ENCODE measurements around the gene SMCR8.
"Not testable (repeated sequence)": the region's sequence is repeated elsewhere in the genome, so short reads cannot be mapped to it uniquely, and the experiment has no call there.

Gene SMCR8

GRCh38 chr17:18314731-18315561, at the start of gene SMCR8, which contains the start of gene TOP3A:
Gene SMCR8, plus strand, starts transcription at chr17:18315293. Its CDS starts 497 bp downstream, at chr17:18315790.
Gene TOP3A, minus strand, starts transcription at chr17:18314994. Its CDS starts 216 bp downstream, at chr17:18314778.
- peak; percentile 94 for DNase-seq (ENCODE audit: low spot score)

GRCh38 chr17:18267366-18267765, 47.7 kb upstream of the SMCR8 start:
- DNase-seq (ENCODE audit: low spot score), result no peak

- DNase-seq (ENCODE audit: low spot score), result no peak
Measured at GRCh38 chr17:18267927-18268711, 47.0 kb upstream of the SMCR8 start.

- no peak for DNase-seq (ENCODE audit: low spot score)
Measured at GRCh38 chr17:18270046-18270931, 44.8 kb upstream of the SMCR8 start.

- DNase-seq (ENCODE audit: low spot score), result no peak
Measured at GRCh38 chr17:18277076-18277475, 38.0 kb upstream of the SMCR8 start.

GRCh38 chr17:18278867-18279266, 36.2 kb upstream of the SMCR8 start:
- no peak for DNase-seq (ENCODE audit: low spot score)

- no peak for DNase-seq (ENCODE audit: low spot score)
Measured at GRCh38 chr17:18280249-18280648, 34.8 kb upstream of the SMCR8 start.

GRCh38 chr17:18280766-18281371, 34.2 kb upstream of the SMCR8 start:
- peak; percentile 45 for DNase-seq (ENCODE audit: low spot score)

GRCh38 chr17:18281788-18282187, 33.3 kb upstream of the SMCR8 start:
- no peak for DNase-seq (ENCODE audit: low spot score)

- no peak for DNase-seq (ENCODE audit: low spot score)
Measured at GRCh38 chr17:18285296-18285695, 29.8 kb upstream of the SMCR8 start.

- no peak for DNase-seq (ENCODE audit: low spot score)
Measured at GRCh38 chr17:18291718-18292540, 23.2 kb upstream of the SMCR8 start.

GRCh38 chr17:18298061-18298460, 17.0 kb upstream of the SMCR8 start:
- not testable (repeated sequence) for DNase-seq (ENCODE audit: low spot score)

GRCh38 chr17:18300725-18301480, 14.2 kb upstream of the SMCR8 start:
- no peak for DNase-seq (ENCODE audit: low spot score)

- DNase-seq (ENCODE audit: low spot score), result not testable (repeated sequence)
Measured at GRCh38 chr17:18303206-18303605, 11.9 kb upstream of the SMCR8 start.

GRCh38 chr17:18309202-18309601, 5.9 kb upstream of the SMCR8 start:
- no peak for DNase-seq (ENCODE audit: low spot score)

GRCh38 chr17:18314059-18314730, 898 bp upstream of the SMCR8 start:
- no peak for DNase-seq (ENCODE audit: low spot score)

- DNase-seq (ENCODE audit: low spot score), result no peak
Measured at GRCh38 chr17:18315562-18315922, 449 bp downstream of the SMCR8 start.

- DNase-seq (ENCODE audit: low spot score), result no peak
Measured at GRCh38 chr17:18315961-18316360, 868 bp downstream of the SMCR8 start.

GRCh38 chr17:18318117-18318516, 3.0 kb downstream of the SMCR8 start:
- DNase-seq (ENCODE audit: low spot score), result no peak

Measured in AG08396 (cell line).